ENCODE measurements around the gene SAG. TPM values are rescaled to one million over a fixed set of nuclear protein-coding genes. Genes with fewer than 3 reads are reported as not detected.
A peak's percentile ranks its signal among the peaks of the same experiment; 100 is the strongest.
"Not testable (repeated sequence)": the region's sequence is repeated elsewhere in the genome, so short reads cannot be mapped to it uniquely, and the experiment has no call there.

The SAG gene
- total and polyA plus RNA-seq, 12 donors, result 0.06 to 0.20 TPM; not detected in 10

DNA sequence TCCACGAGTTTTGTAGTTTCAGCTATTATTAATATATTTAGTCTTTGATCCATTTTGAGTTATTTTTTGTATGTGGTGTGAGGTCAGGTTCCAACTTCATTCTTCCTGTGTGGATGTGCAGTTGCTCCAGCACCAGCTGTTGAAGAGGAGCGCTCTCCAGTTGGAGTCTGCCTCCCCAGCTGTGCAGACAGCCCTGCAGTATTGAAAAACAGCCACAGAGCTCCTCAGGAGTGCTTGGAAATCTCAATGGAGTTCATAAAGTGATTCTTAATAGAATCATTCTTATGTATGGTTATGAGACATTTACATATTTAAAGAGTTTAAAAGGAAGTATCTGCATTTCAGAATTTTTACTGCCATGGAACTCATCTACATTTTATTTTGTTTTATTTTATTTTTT is 64.0 kb downstream of the SAG start:
- H3K9me3 ChIP-seq (replicated peaks in 1 of 3), result no peaks in the 10 kb centered on the region
- no peaks in the 10 kb centered on the region for H3K27me3 ChIP-seq
- DNase-seq, result no peak
- WGBS, 4 donors, result 60 to 80% (median 66%) methylated on average over 2 of the region's 2 CpGs
- no peak overlapping the region for H3K27ac ChIP-seq
- TF ChIP-seq POLR2A (IDR thresholded peaks at IDR 0.05), result no peak
- TF ChIP-seq, protein P1, sequence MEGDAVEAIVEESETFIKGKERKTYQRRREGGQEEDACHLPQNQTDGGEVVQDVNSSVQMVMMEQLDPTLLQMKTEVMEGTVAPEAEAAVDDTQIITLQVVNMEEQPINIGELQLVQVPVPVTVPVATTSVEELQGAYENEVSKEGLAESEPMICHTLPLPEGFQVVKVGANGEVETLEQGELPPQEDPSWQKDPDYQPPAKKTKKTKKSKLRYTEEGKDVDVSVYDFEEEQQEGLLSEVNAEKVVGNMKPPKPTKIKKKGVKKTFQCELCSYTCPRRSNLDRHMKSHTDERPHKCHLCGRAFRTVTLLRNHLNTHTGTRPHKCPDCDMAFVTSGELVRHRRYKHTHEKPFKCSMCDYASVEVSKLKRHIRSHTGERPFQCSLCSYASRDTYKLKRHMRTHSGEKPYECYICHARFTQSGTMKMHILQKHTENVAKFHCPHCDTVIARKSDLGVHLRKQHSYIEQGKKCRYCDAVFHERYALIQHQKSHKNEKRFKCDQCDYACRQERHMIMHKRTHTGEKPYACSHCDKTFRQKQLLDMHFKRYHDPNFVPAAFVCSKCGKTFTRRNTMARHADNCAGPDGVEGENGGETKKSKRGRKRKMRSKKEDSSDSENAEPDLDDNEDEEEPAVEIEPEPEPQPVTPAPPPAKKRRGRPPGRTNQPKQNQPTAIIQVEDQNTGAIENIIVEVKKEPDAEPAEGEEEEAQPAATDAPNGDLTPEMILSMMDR (IDR thresholded peaks at IDR 0.05), result no peak
- no peak overlapping the region for H3K4me3 ChIP-seq
- peaks cover 0 to 14% of the 10 kb centered on the region in 2 donors for H3K4me1 ChIP-seq (replicated peaks in 1 of 2)
- intact Hi-C loops (cut with DNase I), result no loop called here
- no peaks in the 10 kb centered on the region for H3K36me3 ChIP-seq (replicated peaks in 1 of 2)

DNA sequence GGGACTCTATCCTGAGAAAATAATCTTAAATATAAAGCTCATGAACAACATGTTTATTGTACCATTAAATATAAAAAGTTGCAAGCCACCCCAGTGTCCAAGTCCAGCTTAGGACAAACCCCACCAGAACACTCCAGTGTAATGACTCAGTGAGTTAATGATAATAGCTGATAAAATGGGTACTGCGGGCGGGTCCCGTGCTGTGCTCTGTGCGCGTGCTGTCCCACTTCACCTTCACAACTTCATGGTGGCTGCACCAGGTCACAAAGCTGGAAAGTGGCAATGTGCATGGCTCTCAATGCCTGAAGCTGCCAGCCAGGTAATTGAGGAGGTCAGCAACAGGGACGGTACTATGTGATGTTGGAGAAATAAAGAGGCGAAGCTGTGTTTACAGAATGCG is 65.2 kb downstream of the SAG start:
- no peak for DNase-seq
- intact Hi-C loops (cut with DNase I), result no loop called here
- WGBS, 4 donors, result 88 to 93% (median 92%) methylated on average over 8 of the region's 8 CpGs

DNA sequence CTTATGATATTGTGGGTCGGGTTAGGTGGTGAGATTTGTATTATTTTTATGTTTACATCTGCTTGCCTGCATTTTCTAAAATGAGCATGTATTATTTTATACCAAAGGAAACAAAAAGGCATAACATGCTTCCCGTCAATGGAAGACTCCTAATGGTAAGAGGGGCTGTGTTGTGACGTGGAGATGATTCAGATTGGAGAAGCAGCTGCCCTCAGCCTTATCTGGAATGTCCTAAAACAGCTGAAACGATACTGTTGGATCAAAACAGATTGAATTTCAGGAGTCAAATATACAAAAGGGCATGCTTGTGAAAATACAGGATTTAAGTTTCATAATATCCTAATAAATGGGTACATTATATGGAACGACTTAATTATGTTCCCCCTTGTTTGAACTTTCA is 65.7 kb downstream of the SAG start:
- H3K27ac ChIP-seq, result peak overlapping the region in 1 of 5 donors; percentile 17
- no peaks in the 10 kb centered on the region for H3K27me3 ChIP-seq
- H3K4me3 ChIP-seq, result no peak overlapping the region
- H3K4me1 ChIP-seq (replicated peaks in 1 of 2), result peaks cover 0 to 14% of the 10 kb centered on the region in 2 donors
- 63 to 74% (median 70%) methylated on average over 5 of the region's 5 CpGs for WGBS, 4 donors
- no peak for TF ChIP-seq POLR2A (IDR thresholded peaks at IDR 0.05)
- TF ChIP-seq, protein P1 (IDR thresholded peaks at IDR 0.05), result no peak
- H3K9me3 ChIP-seq (replicated peaks in 1 of 3), result no peaks in the 10 kb centered on the region
- intact Hi-C loops (cut with DNase I), result no loop called here
- H3K36me3 ChIP-seq (replicated peaks in 1 of 2), result no peaks in the 10 kb centered on the region
- no peak for DNase-seq

More for the DNA sequence above, 65.2 kb downstream of the SAG start:
- H3K36me3 ChIP-seq (replicated peaks in 1 of 2), result no peaks in the 10 kb centered on the region
- peaks cover 0 to 14% of the 10 kb centered on the region in 2 donors for H3K4me1 ChIP-seq (replicated peaks in 1 of 2)
- TF ChIP-seq POLR2A (IDR thresholded peaks at IDR 0.05), result no peak
- TF ChIP-seq, protein P1 (IDR thresholded peaks at IDR 0.05), result no peak
- H3K4me3 ChIP-seq, result no peak overlapping the region
- H3K27ac ChIP-seq, result peak overlapping the region in 1 of 5 donors; percentile 17
- H3K27me3 ChIP-seq, result no peaks in the 10 kb centered on the region
- no peaks in the 10 kb centered on the region for H3K9me3 ChIP-seq (replicated peaks in 1 of 3)

DNA sequence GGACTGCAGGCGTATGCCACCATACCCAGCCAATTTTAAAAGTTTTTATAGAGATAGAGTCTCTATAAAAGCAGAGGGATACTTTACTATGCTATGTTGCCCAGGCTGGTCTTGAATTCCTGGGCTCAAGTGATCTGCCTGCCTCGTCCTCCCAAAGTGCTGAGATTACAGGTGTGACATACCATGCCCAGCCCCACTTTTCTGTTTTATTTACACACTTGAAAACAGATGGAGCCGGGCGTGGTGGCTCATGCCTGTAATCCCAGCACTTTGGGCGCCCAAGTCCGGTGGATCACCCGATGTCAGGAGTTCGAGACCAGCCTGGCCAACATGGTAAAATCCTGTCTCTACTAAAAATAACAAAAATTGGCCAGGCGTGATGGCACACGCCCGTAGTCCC is 67.2 kb downstream of the SAG start:
- DNase-seq; H3K9me3 ChIP-seq (replicated peaks in 1 of 3); H3K27ac ChIP-seq; H3K36me3 ChIP-seq (replicated peaks in 1 of 2); H3K4me3 ChIP-seq; H3K27me3 ChIP-seq; H3K4me1 ChIP-seq (replicated peaks in 1 of 2); intact Hi-C loops (cut with DNase I): not testable (repeated sequence)
- WGBS, 4 donors, result 95 to 97% (median 96%) methylated on average over 11 of the region's 11 CpGs

DNA sequence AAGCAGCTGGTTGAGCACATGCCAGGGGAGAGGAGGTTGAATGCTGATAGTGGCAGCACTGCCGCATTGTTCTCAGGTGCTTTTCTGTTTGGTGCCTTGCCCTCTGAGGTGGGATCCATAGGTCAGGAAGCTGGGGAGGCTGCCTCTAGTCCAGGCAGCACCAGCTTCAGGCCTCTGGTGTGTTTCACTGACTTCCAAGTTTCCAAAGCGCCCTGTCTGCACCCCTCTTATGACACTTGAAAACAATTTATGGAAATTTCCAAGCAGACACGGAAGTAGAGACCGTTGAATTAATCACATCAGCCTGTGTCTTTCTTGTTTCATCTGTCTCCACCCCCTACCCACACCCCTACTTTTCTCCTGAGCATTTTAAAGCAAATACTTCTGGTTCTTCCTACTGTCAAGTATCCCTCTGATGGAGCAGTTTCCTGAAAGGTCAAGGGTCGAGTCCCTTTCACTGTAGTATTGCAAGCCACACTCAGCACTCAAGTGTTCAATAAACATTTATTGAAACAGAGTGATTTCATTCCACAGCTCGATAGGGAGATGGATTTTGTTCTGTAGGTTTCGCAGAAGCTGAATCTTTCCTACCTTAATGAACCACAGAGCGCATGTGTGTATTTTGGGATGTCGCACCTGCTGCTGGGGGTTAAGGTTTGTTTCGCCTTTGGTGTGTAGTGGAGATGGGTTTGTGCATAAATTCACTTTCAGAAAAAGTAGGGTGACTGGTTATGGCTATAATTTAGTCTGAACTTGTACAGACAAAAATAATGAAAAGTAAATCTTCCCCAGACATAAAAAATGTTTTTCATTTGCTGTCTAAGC is 68.1 kb downstream of the SAG start:
- Histone ChIP-seq H3K36me3 (replicated peaks in 1 of 2) (no peaks in the 10 kb centered on the region), H3K27me3 (no peaks in the 10 kb centered on the region), H3K4me3 (no peak overlapping the region), H3K27ac (no peak overlapping the region), H3K4me1 (replicated peaks in 1 of 2) (peaks cover 0 to 7% of the 10 kb centered on the region in 2 donors), H3K9me3 (replicated peaks in 1 of 3) (no peaks in the 10 kb centered on the region)
- no peak for DNase-seq
- WGBS, 4 donors, result 79 to 88% (median 83%) methylated on average over 10 of the region's 10 CpGs
- TF ChIP-seq, protein P1 (IDR thresholded peaks at IDR 0.05), result no peak
- no peak for TF ChIP-seq POLR2A (IDR thresholded peaks at IDR 0.05)
- intact Hi-C loops (cut with DNase I), result no loop called here

Measured in adrenal gland (tissue), 12 donors.